Measurements from ENCODE around the gene CLDN9.

GRCh38 chr16:2986623-2987188 lies 26.0 kb upstream of the CLDN9 start:
- no peak for TF ChIP-seq CTCF (IDR thresholded peaks at IDR 0.05)
- no peak for TF ChIP-seq POLR2A (IDR thresholded peaks at IDR 0.05)
